Left renal cortex interstitium (tissue), 4 donors: Measurements from ENCODE around the gene NGB. TPM values are rescaled to one million over a fixed set of nuclear protein-coding genes. Genes with fewer than 3 reads are reported as not detected.
"Not testable (repeated sequence)": the region's sequence is repeated elsewhere in the genome, so short reads cannot be mapped to it uniquely, and the experiment has no call there.

Experiments used
- DNase-seq, 4 donors: peaks; one replicate each; pipeline ENCODE4 v3.0.0-alpha.2; 2013; ENCODE audit warnings: low read depth in 4 of 4, low spot score in 2 of 4, missing footprints in 1 of 4
- polyA plus RNA-seq, 4 donors: library from polyadenylated mRNA; unstranded; fragments of 120-200 nt; gene quantifications; one replicate each; pipeline ENCODE4 v1.2.1, GENCODE V29; 2013; ENCODE audit not compliant: insufficient read length in 4 of 4

NGB gene
- polyA plus RNA-seq, 4 donors, result not detected

DNA sequence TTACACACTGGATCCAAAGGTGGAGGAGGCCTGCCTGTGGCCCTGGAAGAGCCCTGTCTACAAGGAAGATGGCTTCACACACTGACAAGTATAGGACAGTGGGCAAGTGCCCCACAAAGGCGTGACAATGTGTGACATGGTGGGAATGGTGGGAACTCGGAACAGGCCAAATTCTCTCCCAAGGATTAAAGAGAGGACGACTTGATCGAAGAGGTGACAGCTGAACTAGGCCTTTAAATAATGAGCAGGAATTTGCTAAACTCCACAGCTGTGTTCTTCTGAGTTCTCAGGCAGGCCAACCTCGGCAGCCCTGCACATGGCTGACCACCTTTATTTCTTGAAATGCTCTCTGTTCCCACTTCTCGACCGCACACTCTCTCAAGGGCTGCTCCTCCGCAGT, 25.9 kb upstream of the NGB start:
- no peak for DNase-seq

DNA sequence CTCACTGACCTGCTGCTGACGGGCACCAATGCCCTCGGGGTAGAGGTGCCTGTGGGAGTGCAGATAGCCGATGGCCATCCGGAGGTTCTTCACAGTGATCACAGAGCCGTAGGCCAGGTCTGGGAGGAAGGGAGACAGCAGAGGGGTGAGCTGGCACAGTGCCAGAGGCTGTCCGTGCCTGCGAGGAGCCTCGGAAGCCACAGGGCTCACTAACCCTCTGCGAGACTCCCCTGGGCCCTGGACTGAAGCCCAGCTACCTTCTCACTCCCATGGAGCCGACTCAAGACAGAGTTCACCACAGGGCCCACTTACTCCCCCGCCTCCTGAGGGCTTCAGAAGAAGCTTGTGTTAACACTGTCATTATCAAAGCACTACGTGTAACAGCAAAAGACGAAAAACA, 25.1 kb upstream of the NGB start:
- no peak for DNase-seq

- DNase-seq, result no peak
Observed at GRCh38 chr14:77290705-77291104, 19.7 kb upstream of the NGB start.

GRCh38 chr14:77286576-77286975, 15.6 kb upstream of the NGB start:
- no peak for DNase-seq

DNA sequence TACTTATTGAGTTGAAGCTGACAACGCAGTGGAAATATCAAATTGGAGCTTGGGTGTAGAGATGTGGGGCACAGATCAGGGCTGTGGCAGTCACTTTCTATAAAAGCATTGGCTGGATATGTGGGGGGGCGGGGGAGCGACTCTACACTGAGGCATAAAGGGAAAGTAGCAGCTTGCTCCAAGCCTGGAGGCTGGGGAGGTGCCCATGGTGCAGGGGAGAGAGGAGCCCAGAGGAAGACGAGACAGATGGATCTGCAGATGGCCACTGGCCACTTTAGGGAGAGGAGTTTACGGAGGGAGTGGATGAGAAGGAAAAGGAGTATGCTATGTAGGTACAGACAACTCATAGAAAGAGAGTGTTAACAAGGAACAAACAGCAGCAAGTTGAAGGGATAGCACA, 13.5 kb upstream of the NGB start:
- no peak for DNase-seq

GRCh38 chr14:77284066-77284465, 13.1 kb upstream of the NGB start:
- no peak for DNase-seq

DNA sequence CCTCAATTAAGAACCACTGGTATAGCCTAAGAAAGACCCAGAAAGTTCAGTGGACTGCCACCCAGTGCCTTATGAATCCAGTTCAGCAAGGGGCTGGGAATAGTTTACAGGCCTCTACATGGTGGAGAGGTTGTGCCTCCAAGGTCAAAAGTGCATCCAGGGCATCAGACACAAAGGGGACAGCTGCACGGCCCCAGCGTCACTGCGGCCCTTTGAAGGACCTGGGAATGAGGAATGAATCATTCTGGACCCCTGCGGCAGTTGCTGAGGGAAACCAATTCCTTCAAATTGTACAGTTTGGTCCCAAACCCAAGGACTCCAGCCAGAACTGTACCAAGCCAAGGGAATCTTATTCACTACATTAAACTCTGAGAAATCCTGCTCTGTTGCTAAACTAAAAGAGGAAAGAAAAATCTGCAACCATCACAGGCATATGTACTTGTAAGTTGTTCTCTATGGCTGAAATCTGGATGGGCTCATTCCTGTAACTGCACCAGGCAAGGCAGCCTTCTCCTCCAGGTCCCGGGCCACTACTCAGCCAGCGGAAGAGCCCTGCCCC, 10.9 kb upstream of the NGB start:
- DNase-seq, result no peak

DNA sequence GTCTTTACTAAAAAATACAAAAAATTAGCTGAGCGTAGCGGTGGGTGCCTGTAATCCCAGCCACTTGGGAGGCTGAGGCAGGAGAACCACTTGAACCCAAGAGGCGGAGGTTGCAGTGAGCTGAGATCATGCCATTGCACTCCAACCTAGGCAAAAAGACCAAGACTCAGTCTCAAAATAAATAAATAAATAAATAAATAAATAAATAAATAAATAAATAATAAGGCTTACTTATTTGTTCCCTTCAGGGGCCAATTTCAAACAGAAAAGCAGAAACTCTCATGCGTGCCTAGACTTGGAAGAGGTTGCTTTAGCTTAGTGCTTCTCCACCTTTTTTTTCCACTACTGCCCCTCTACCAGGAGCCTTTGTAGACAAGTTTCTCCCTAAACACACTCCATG, 9.9 kb upstream of the NGB start:
- not testable (repeated sequence) for DNase-seq

DNA sequence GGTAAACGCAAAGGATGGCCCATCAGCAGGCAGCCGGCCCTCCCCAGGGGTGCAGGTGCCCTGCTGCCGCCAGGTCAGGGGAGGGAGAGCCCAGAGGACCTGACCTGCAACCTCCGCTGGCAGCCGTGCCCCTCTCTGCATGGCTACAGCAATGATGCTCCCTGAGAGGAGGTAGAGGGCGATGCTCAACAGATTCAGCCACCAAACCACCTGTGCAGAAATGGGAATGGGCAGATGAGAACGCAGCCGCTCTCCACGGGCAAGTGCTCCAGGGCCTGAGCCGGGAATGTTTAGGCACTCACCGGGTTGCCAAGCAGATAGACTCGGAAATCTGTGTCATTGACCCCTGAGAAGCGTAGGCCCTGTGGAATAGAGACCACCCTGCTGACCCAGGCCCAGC, 8.7 kb upstream of the NGB start:
- no peak for DNase-seq

DNA sequence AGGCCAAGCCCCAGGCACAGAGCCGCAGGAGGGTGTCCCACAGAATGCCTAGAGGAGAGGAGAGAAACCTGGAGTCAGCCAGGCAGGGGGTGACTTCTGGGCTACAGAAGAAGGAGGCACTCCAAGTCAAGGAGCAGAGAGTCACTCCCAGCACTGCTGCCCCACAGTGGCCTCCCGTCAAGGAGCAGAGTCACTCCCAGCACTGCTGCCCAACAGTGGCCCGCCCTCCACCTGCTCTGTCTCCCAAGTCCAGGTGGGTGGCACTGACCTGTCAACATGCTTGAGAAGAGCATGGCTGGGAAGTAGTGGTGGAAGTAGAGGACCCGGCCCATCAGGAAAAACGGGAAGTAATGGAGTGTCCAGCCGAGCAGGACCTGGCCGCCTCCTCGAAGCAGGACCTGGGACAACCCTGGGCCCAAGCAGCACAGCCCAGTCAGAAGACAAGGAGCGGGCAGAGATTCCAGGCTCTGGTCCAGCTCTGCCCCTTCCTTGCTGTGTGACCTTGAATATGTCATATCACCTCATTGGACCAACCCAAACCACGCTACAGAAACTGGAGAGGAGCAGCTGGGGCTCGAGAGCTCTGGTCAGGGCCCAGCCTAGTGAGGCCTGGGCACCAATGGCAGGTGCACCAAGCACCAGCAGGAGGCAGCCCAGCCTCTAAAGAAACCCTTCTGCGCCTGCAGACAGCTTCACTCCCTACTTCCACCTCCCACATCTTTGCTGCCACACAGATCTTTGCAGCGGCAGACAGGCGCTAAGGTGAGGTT, 7.6 kb upstream of the NGB start:
- no peak for DNase-seq

- no peak for DNase-seq
Observed at GRCh38 chr14:77276959-77277358, 6.0 kb upstream of the NGB start.

- no peak for DNase-seq
Observed at GRCh38 chr14:77276295-77276935, 5.4 kb upstream of the NGB start.

- no peak for DNase-seq
Observed at GRCh38 chr14:77275601-77276017, 4.6 kb upstream of the NGB start.

- no peak for DNase-seq
Observed at GRCh38 chr14:77275041-77275580, 4.1 kb upstream of the NGB start.

DNA sequence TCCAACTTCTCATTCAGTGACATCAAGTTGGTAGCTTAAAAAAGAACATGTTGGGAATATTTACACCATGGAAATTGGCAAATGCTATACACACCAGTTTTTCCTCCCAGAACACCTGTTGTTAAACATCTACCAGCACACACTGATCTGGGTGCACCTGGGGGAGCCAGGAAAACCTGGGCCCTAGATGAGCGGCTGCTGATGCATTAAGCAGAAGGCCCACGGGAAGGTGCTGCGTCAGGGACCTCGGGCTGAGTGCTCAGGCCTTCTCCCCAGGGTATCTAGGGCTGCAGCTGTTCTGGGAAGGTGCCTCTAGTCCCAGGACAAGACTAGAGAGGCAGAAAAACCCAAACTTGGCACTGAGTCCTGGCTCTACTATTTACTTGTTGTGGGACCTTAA, 2.8 kb upstream of the NGB start:
- no peak for DNase-seq

DNA sequence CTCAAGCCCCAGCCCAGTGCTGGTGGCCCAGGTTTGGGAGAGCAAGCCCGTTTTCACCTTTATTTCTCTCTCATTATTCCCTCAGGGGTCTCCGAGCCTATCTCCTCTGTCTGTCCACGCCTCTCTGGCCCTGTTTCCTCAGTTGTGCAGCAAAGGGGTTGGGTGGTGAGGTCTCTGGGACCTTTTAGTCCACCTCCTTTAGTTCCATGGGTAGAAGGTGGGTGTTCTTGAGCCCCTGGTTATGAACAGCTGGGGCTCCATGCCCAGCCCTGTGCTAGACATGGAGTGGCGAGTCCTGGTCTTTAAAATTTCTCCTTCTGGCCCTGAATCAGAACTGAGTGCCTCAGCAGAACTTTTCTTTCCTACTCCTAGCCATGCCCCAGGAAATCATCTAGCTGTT, 1.3 kb upstream of the NGB start:
- DNase-seq, result no peak

GRCh38 chr14:77270361-77271112, 469 bp downstream of the NGB start:
- DNase-seq, result no peak

DNA sequence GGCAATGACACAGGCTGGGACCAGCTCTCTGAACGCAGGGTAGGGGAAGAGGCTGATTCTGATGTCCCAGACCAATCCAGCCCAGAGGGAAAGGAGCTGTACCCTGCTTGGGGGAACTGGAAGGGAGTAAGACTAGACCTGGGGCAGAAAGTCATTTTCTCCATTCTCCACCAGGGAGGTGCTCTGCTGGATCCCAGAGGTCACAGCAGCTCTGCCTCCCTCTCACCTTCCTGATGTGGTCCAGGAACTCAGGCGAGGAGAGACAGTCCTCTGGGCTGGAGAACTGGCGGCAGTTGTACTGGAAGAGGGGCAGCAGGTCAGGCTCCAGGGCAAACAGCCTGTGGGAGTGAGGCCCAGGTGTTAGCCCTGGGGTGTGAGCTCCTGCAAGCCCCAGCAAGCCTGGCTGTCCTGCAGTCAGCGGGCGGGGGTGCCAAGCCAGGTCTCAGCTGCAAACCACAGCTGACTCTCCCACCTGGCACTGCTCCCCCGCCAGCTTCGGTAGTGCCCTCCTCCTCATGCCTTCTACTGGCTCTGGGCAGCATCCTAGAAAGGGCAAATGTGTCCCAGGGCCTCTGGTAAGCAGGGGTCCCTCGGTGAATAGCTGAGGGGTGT, 1.9 kb downstream of the NGB start:
- DNase-seq, result peak in 1 of 4 donors; percentile 8

- no peak for DNase-seq
Observed at GRCh38 chr14:77267937-77268699, 2.9 kb downstream of the NGB start.

DNA sequence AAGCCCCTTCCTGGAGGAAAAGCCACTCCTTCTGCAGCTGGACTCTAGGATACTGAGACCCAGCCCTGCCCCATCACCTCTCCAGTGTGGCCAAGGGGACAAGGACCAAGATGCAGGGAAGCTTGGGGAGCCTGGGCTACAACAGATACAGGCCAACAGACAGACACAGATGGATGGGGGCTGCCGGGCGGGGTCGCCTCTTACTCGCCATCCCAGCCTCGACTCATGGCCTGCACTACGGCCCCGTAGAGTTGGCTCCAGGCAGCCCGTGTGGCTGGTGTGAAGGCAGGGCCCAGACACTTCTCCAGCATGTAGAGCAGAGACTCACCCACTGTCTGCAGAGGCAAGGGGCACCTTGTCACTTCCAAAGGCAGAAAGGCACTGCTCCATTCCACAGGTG, 4.7 kb downstream of the NGB start:
- DNase-seq, result no peak
